H1 (cell line): ENCODE measurements around the gene MTX1. TPM values are rescaled to one million over a fixed set of nuclear protein-coding genes. Genes with fewer than 3 reads are reported as not detected.

Experiments
- EP300 ChIP-seq, 2 experiments: IDR thresholded peaks; 1 replicate in 1 of 2; 2 replicates in 1 of 2; pipeline ENCODE4 v1.6.1; 2011 to 2012; ENCODE audit warnings: low read depth in 2 of 2, low read length in 2 of 2, mild to moderate bottlenecking in 2 of 2, borderline replicate concordance in 1 of 2, inconsistent platforms in 1 of 2, moderate library complexity in 1 of 2
- KDM5A ChIP-seq: fragments of 200-600 bp; IDR thresholded peaks from 2 replicates; pipeline ENCODE4 v1.7.1; 2012; ENCODE audit warnings: mild to moderate bottlenecking, low read length, inconsistent platforms, mixed read lengths
- POLR2AphosphoS5 ChIP-seq: IDR thresholded peaks from 2 replicates; pipeline ENCODE4 v1.6.1; 2011; ENCODE audit warnings: low read depth, low read length
- POU5F1 ChIP-seq: IDR thresholded peaks from 2 replicates; pipeline ENCODE4 v1.6.1; 2011; ENCODE audit warnings: low read depth, mild to moderate bottlenecking, low read length, moderate library complexity
- SIX5 ChIP-seq: IDR thresholded peaks from 2 replicates; pipeline ENCODE4 v1.6.1; 2011; ENCODE audit warnings: mild to moderate bottlenecking, low read depth, low read length
- polyA plus RNA-seq, 7 experiments: library from polyadenylated mRNA; depleted of rRNA in 3 of 7; stranded (reverse) in 5 of 7; unstranded in 2 of 7; fragments of >200 nt in 5 of 7; fragments of 200-250 nt in 2 of 7; gene quantifications; 1 replicate in 5 of 7; 2 replicates in 1 of 7; 4 replicates in 1 of 7; pipeline versions ENCODE4 v1.2.1 to v1.2.3, GENCODE V29; 2011 to 2013; ENCODE audit warnings: missing spikeins in 2 of 7, mixed read lengths in 2 of 7
- total RNA-seq: library from RNA; stranded (reverse); fragmentation: NEBNext Ultra II Directional; extraction: Animal tissue kit (Norgen Biotek cat#: 25700); gene quantifications from 2 replicates; pipeline ENCODE4 v1.2.1, GENCODE V29; 2021
- TF ChIP-seq, protein P1 (sequence below): fragments of 300-600 bp; sonication (generic); IDR thresholded peaks from 2 replicates; pipeline ENCODE4 v1.7.1; 2012; ENCODE audit warnings: low read length, moderate library complexity, mild to moderate bottlenecking, inconsistent platforms; ENCODE audit not compliant: insufficient replicate concordance

MTX1 gene
- total and polyA plus RNA-seq, 2 of the 8 experiments (the other 6 are each of a cell fraction or from before 2014, with no cell fraction given), result 47.9 to 131 TPM

DNA sequence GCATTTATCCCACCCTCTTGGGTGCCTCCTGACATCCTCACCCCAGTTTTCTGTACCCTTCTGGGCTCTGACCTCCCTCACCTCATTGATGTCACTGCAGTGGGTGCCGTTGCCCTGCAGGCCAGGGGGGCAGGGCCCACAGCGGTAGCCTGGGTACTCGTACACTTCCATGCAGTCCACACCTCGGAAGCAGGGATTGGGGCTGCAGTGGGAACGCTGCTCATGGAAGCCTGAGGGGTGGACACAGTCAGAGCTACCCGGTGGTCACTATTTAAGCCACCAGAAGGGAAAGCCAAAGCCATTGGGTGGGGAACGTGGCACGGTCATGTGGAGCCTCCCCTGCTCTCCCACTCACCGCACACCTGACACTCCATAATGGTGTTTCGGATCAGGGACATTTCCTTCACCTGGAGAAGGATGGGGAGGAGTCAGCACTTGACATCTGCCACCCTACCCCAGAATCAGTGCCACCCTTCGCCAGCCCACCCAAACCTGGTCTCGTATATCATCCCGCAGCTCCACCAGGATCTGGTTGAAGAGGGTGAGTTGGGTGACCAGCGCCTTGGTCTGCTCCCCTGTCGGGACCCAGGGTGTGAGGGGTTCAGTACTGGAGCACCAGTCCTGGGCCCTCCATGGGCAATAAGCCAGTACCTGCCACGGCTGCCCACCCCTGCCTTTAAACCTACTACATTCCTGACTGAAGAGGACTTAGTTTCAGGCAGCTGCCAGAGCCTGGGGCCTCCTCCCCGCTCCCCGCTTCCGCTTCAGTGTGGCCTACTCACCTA is 5.6 kb upstream of the MTX1 start (continued):
- TF ChIP-seq, protein P1, sequence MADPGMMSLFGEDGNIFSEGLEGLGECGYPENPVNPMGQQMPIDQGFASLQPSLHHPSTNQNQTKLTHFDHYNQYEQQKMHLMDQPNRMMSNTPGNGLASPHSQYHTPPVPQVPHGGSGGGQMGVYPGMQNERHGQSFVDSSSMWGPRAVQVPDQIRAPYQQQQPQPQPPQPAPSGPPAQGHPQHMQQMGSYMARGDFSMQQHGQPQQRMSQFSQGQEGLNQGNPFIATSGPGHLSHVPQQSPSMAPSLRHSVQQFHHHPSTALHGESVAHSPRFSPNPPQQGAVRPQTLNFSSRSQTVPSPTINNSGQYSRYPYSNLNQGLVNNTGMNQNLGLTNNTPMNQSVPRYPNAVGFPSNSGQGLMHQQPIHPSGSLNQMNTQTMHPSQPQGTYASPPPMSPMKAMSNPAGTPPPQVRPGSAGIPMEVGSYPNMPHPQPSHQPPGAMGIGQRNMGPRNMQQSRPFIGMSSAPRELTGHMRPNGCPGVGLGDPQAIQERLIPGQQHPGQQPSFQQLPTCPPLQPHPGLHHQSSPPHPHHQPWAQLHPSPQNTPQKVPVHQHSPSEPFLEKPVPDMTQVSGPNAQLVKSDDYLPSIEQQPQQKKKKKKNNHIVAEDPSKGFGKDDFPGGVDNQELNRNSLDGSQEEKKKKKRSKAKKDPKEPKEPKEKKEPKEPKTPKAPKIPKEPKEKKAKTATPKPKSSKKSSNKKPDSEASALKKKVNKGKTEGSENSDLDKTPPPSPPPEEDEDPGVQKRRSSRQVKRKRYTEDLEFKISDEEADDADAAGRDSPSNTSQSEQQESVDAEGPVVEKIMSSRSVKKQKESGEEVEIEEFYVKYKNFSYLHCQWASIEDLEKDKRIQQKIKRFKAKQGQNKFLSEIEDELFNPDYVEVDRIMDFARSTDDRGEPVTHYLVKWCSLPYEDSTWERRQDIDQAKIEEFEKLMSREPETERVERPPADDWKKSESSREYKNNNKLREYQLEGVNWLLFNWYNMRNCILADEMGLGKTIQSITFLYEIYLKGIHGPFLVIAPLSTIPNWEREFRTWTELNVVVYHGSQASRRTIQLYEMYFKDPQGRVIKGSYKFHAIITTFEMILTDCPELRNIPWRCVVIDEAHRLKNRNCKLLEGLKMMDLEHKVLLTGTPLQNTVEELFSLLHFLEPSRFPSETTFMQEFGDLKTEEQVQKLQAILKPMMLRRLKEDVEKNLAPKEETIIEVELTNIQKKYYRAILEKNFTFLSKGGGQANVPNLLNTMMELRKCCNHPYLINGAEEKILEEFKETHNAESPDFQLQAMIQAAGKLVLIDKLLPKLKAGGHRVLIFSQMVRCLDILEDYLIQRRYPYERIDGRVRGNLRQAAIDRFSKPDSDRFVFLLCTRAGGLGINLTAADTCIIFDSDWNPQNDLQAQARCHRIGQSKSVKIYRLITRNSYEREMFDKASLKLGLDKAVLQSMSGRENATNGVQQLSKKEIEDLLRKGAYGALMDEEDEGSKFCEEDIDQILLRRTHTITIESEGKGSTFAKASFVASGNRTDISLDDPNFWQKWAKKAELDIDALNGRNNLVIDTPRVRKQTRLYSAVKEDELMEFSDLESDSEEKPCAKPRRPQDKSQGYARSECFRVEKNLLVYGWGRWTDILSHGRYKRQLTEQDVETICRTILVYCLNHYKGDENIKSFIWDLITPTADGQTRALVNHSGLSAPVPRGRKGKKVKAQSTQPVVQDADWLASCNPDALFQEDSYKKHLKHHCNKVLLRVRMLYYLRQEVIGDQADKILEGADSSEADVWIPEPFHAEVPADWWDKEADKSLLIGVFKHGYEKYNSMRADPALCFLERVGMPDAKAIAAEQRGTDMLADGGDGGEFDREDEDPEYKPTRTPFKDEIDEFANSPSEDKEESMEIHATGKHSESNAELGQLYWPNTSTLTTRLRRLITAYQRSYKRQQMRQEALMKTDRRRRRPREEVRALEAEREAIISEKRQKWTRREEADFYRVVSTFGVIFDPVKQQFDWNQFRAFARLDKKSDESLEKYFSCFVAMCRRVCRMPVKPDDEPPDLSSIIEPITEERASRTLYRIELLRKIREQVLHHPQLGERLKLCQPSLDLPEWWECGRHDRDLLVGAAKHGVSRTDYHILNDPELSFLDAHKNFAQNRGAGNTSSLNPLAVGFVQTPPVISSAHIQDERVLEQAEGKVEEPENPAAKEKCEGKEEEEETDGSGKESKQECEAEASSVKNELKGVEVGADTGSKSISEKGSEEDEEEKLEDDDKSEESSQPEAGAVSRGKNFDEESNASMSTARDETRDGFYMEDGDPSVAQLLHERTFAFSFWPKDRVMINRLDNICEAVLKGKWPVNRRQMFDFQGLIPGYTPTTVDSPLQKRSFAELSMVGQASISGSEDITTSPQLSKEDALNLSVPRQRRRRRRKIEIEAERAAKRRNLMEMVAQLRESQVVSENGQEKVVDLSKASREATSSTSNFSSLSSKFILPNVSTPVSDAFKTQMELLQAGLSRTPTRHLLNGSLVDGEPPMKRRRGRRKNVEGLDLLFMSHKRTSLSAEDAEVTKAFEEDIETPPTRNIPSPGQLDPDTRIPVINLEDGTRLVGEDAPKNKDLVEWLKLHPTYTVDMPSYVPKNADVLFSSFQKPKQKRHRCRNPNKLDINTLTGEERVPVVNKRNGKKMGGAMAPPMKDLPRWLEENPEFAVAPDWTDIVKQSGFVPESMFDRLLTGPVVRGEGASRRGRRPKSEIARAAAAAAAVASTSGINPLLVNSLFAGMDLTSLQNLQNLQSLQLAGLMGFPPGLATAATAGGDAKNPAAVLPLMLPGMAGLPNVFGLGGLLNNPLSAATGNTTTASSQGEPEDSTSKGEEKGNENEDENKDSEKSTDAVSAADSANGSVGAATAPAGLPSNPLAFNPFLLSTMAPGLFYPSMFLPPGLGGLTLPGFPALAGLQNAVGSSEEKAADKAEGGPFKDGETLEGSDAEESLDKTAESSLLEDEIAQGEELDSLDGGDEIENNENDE, result no peak
- no peak for TF ChIP-seq SIX5
- no peak for TF ChIP-seq POU5F1
- no peak for TF ChIP-seq EP300 (IDR thresholded peaks at IDR 0.05; ENCODE audit: borderline replicate concordance in 1 of 2, low read depth in 2 of 2, low read length in 2 of 2)
- TF ChIP-seq POLR2AphosphoS5, result 0 out of 2 replicates have a peak, but pooled peaks have one; percentile 51
- TF ChIP-seq KDM5A, result no peak
